Activated CD8-positive, alpha-beta memory T cell treated with anti-CD3 and anti-CD28 coated beads, Interleukin-2, amount 50 U/mL, for 1 hour (primary cell): ENCODE measurements around the gene SERBP1.

ENCODE experiments used
- DNase-seq: peaks from one replicate; pipeline ENCODE4 v3.0.0-alpha.2; 2020; ENCODE audit errors: extremely low read depth

SERBP1 gene

DNA sequence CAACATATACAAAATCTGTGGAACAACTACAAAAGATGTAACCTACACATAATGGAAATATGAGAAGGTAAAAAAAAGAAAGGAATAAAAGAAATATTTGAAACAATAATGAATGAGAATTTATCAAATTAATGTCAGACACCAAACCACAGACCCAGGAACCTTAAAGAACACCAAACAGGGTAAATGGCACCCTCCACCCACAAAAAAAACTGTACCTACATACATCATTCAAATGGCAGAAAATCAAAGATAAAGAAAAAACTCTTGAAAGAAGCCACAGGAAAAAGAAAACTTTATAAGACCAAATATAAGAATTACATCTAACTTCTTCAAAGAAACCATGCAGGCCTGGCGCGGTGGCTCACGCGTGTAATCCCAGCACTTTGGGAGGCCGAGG is 68.6 kb downstream of the SERBP1 start:
- DNase-seq = no peak

DNA sequence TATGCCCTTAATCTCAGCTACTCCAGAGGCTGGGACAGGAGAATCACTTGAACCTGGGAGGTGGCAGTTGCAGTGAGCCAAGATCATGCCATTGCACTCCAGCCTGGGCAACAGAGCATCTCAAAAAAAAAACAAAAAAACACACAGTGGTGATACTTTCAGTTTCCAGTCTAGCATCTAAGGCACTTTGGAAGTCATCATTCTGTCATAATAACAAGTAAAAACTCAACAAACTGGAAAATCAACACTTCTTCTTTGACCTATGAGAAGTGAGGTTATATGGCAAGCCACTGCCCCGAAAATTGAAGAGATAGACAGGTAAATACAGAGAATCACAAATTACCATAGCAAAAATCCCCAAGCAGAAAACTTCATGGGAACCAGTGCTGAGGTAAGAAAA is 70.6 kb downstream of the SERBP1 start:
- DNase-seq = no peak
